Central memory CD8-positive, alpha-beta T cell (primary cell): ENCODE data around the gene RNU5D-1.
"Not testable (repeated sequence)": the region's sequence is repeated elsewhere in the genome, so short reads cannot be mapped to it uniquely, and the experiment has no call there.

Experiments
- ATAC-seq: fragments of 150-1000 bp; cut with Tn5 transposase; replicated peaks from 2 replicates; pipeline ENCODE4 v1.10.0; 2022; ENCODE audit warnings: mild to moderate bottlenecking, moderate FRiP score, moderate number of reproducible peaks; ENCODE audit not compliant: poor library complexity, severe bottlenecking; ENCODE audit errors: extremely low read depth
- DNase-seq, 2 donors: peaks; one replicate each; pipeline ENCODE4 v3.0.0; 2021; ENCODE audit warnings: low spot score in 2 of 2
- H3K27ac Mint-ChIP-seq: one replicate; pipeline ENCODE4 v1.8.0; 2022; ENCODE audit warnings: low read depth, mild to moderate bottlenecking, moderate library complexity, mixed read lengths
- H3K27me3 Mint-ChIP-seq: one replicate; pipeline ENCODE4 v1.8.0; 2022; ENCODE audit warnings: mixed read lengths
- H3K36me3 Mint-ChIP-seq: one replicate; pipeline ENCODE4 v1.8.0; 2022; ENCODE audit warnings: mild to moderate bottlenecking, moderate library complexity, mixed read lengths; ENCODE audit not compliant: insufficient read depth
- H3K4me1 Mint-ChIP-seq: one replicate; pipeline ENCODE4 v1.8.0; 2022; ENCODE audit warnings: mixed read lengths
- H3K4me3 Mint-ChIP-seq: one replicate; pipeline ENCODE4 v1.8.0; 2022; ENCODE audit warnings: mild to moderate bottlenecking, moderate library complexity, mixed read lengths
- H3K9me3 Mint-ChIP-seq: one replicate; pipeline ENCODE4 v1.8.0; 2022; ENCODE audit warnings: mixed read lengths

The RNU5D-1 gene

DNA sequence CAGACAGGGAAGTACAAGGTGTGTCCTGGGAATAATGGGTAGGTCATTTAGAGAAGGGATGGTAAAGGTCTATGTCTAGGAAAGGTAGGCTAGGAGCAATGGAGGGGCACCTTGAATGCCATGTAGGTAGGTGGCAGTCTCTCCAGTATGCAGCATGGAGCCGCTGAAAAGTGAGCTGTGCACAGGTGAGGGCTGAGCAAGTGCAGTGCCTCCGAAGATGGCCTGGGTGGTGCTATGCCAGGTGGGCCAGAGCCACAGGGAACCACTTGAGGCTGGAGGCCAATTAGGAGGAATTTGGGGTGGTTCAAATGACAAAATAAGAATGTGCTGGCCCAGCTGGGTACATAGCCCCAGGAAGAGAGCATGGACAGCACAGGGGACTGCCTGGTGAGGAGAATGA, 25.0 kb downstream of the RNU5D-1 start:
- no peaks in the 10 kb centered on the region for H3K9me3 Mint-ChIP-seq
- no peak for DNase-seq
- ATAC-seq, result no peak
- peaks cover 6% of the 10 kb centered on the region for H3K4me1 Mint-ChIP-seq
- no peaks in the 10 kb centered on the region for H3K36me3 Mint-ChIP-seq
- no peak overlapping the region for H3K27ac Mint-ChIP-seq
- peaks cover 10% of the 10 kb centered on the region for H3K27me3 Mint-ChIP-seq
- H3K4me3 Mint-ChIP-seq, result no peak overlapping the region

DNA sequence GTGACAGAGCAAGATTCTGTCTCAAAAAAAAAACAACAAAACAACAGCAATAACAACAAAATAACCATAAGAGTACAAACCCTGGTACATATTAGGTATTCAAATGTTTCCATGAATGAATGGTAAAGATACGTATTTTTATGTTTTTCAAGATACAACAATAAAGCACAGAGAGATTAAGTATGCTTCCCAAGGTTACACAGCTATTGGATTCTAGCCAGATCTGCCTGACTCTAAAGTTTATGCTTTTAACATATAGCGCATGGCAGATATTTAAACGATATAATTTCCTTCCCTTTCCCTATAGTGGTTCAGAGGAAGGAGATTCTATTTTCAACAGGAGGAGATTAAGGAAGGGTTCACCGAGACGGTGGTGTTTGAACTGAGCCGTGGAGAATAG, 25.5 kb downstream of the RNU5D-1 start:
- no peak for ATAC-seq
- no peak for DNase-seq
- Mint-ChIP-seq H3K9me3 (no peaks in the 10 kb centered on the region), H3K4me3 (no peak overlapping the region), H3K4me1 (peaks cover 6% of the 10 kb centered on the region), H3K27me3 (peaks cover 10% of the 10 kb centered on the region), H3K36me3 (no peaks in the 10 kb centered on the region), H3K27ac (no peak overlapping the region)

DNA sequence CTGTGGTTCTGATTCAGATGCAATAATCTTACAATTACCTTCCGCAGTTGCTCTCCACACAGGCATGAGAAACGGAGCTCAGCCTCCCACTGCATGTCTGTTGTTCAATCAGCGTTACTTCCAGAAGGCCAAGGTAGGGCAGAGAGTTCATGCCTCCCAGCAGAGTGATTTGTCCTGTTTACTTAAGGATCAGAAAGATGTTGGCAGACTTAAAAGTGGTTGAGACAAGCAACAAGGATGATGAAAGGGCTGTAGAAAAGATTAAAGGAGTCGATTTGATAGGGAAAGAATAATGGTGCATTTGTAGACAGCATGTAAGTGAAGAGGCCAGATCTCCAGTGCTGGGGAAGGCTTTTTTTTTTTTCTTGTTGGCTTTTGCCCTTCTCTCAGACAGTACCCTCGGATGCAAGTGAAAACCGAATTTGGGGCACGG, 29.8 kb downstream of the RNU5D-1 start:
- Mint-ChIP-seq H3K4me3 (no peak overlapping the region), H3K9me3 (no peaks in the 10 kb centered on the region), H3K36me3 (peaks cover 1% of the 10 kb centered on the region), H3K4me1 (peaks cover 6% of the 10 kb centered on the region), H3K27me3 (no peaks in the 10 kb centered on the region), H3K27ac (no peak overlapping the region)
- DNase-seq, result no peak
- ATAC-seq, result no peak

DNA sequence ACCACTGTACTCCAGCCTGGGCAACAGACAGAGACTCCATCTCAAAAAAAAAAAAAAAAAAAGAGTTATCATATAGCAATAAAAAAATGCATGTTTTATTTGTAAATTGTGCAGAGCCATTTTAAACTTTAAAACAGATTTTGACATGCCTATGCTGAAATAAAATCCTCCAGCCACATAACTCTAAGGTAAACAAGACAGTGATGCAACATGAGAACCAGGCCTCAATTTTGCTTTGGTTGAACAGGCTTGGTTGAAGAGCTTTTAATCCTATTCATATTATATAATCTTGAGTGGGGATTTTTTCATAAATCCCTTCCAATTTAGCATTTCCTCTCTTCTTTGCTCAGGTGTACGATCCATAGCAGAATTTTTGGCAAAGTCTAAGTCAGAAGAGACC, 30.4 kb downstream of the RNU5D-1 start:
- Mint-ChIP-seq H3K9me3 (no peaks in the 10 kb centered on the region), H3K4me3 (no peak overlapping the region), H3K27ac (no peak overlapping the region), H3K36me3 (peaks cover 1% of the 10 kb centered on the region), H3K27me3 (no peaks in the 10 kb centered on the region), H3K4me1 (peaks cover 6% of the 10 kb centered on the region)
- ATAC-seq (no peak), DNase-seq (no peak)

DNA sequence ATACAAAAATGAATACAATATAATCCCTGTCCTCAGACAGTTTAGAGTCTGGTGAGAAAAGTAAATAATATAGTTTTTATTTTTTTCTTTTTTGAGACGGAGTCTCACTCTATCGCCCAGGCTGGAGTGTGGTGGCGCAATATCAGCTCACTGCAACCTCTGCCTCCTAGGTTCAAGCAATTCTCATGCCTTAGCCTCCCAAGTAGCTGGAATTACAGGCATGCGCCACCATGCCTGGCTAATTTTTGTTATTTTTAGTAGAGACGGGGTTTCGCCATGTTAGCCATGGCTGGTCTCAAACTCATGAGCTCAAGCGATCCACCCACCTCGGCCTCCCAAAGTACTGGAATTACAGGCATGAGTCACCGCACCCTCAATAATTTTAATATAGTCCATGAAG, 31.6 kb downstream of the RNU5D-1 start:
- DNase-seq, H3K9me3 Mint-ChIP-seq, H3K4me3 Mint-ChIP-seq, ATAC-seq, H3K36me3 Mint-ChIP-seq, H3K4me1 Mint-ChIP-seq, H3K27me3 Mint-ChIP-seq, H3K27ac Mint-ChIP-seq: not testable (repeated sequence)

DNA sequence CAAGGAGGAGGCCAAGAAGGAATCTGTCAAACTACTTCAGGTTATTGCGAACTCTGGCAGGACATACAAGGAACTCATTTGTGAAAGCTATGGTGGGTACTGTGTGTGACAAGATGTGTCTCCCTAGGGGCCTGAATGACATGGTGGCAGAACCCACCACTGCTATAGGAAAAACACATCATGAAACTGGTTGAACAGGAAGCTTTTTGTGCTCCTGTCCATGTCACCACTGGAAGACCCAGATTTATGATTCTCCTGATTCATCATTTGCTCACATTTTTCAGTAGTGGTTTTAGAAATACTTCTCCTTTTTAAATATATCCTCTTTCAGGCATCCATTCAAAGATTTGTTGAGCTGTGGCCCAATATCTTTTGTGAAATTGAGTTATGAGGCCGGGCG, 32.8 kb downstream of the RNU5D-1 start:
- ATAC-seq (no peak), DNase-seq (no peak)
- no peak overlapping the region for H3K4me3 Mint-ChIP-seq
- no peaks in the 10 kb centered on the region for H3K27me3 Mint-ChIP-seq
- peaks cover 1% of the 10 kb centered on the region for H3K36me3 Mint-ChIP-seq
- H3K27ac Mint-ChIP-seq, result no peak overlapping the region
- H3K4me1 Mint-ChIP-seq, result peaks cover 6% of the 10 kb centered on the region
- H3K9me3 Mint-ChIP-seq, result no peaks in the 10 kb centered on the region

DNA sequence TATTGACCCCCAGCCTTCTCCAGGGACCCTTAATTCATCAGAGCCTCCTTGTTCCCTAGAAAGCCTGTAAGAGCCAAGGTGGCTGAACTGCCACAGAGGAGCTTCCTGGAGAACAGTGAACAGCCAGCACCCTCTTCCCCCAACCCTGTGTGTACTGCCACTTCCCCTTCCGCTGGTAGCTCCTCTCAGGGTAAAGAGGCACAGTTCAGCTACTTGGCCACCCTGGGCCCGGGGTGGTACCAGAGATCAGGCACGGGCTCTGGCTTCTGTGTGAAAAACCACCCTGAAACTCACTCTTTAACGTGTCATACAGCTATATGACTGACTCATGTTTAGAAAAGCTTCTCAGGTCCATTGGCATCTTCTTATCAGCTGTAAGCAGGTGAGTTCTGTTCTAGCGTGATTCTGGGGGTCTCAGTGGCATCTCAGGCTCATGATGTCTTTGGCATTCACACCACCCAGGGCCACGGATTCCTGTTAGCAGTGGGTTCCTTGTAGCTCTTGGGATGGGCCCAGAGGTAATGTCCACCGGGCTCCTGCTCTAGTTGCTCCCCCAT, 34.1 kb downstream of the RNU5D-1 start:
- peaks cover 3% of the 10 kb centered on the region for H3K36me3 Mint-ChIP-seq
- peaks cover 6% of the 10 kb centered on the region for H3K4me1 Mint-ChIP-seq
- no peaks in the 10 kb centered on the region for H3K9me3 Mint-ChIP-seq
- peak; percentile 94 for ATAC-seq
- peak overlapping the region; percentile 36 for H3K4me3 Mint-ChIP-seq
- peak overlapping the region; percentile 77 for H3K27ac Mint-ChIP-seq
- peaks cover under 1% of the 10 kb centered on the region for H3K27me3 Mint-ChIP-seq
- peak in 1 of 2 donors; percentile 18 for DNase-seq

DNA sequence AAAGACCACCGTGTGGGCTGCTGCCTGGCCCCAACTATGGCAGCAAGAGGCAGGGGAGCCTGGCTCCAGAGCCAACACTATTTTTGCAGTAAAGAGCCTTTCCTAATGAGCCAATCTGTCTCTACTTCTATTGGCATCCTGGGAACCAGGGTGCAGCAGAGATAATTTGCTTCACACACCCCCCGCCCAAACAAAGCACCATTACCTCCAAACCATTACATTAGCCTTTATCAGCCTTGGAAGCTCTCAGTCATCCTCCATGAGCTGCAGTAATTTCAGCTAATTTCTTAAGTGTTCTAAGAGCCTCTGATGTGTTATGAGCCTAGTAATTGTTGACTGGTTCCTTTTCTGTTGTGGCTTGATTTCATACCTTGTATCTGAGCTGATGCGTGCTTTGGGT, 34.9 kb downstream of the RNU5D-1 start:
- Mint-ChIP-seq H3K36me3 (peaks cover 3% of the 10 kb centered on the region), H3K9me3 (no peaks in the 10 kb centered on the region), H3K4me1 (peaks cover 6% of the 10 kb centered on the region), H3K27me3 (peaks cover 8% of the 10 kb centered on the region), H3K4me3 (no peak overlapping the region), H3K27ac (peak overlapping the region; percentile 26)
- ATAC-seq, result no peak
- DNase-seq, result no peak

DNA sequence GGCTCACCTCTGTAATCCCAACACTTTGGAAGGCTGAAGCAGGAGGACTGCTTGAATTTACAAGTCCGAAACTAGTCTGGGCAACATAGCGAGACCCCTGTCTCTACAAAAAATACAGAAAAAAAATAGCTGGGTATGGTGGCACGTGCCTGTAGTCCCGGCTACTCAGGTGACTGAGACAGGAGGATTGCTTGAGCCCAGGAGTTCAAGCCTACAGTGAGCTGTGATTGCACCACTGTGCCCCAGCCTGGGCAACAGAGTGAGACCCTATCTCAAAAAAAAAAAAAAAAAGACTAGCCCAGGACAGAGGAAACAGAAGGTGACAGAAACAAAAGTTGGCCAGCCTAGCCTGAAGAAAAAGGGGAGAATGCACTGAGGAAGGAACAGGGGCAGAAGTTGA, 35.3 kb downstream of the RNU5D-1 start:
- H3K9me3 Mint-ChIP-seq, result no peaks in the 10 kb centered on the region
- peak overlapping the region; percentile 26 for H3K27ac Mint-ChIP-seq
- H3K27me3 Mint-ChIP-seq, result peaks cover 11% of the 10 kb centered on the region
- DNase-seq, result no peak
- peaks cover 6% of the 10 kb centered on the region for H3K4me1 Mint-ChIP-seq
- peaks cover 3% of the 10 kb centered on the region for H3K36me3 Mint-ChIP-seq
- ATAC-seq, result no peak
- no peak overlapping the region for H3K4me3 Mint-ChIP-seq

DNA sequence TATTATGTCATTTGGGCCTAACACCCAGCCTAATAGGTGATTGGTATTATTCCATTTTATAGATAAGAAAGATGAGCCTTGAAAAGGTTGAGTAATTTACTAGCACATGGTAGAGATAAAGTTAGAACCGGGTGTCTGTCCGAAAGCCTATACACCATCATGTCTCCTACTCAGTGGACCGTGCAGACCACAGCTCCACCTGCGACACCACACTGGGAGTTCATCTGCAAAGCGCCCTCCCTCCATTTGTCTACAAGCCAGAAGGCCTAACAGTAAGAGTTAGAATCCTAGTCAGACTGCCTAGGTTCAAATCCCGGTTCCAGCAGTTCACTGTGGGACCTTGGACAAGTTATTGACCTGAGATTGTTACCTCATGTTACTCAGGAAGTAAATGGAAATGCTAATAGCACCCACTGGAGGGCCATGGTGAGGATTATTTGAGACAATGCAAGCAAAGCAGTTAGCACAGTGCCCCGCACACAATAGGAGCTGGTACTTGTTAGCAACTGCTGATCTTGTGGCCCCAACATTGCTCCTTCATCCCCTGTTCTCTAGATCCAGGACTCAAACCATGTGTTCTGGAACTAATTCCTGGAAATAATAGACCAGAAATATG, 36.0 kb downstream of the RNU5D-1 start:
- Mint-ChIP-seq H3K4me1 (peaks cover 6% of the 10 kb centered on the region), H3K4me3 (no peak overlapping the region), H3K27me3 (peaks cover 11% of the 10 kb centered on the region), H3K27ac (no peak overlapping the region), H3K36me3 (peaks cover 3% of the 10 kb centered on the region), H3K9me3 (no peaks in the 10 kb centered on the region)
- ATAC-seq (no peak), DNase-seq (no peak)

DNA sequence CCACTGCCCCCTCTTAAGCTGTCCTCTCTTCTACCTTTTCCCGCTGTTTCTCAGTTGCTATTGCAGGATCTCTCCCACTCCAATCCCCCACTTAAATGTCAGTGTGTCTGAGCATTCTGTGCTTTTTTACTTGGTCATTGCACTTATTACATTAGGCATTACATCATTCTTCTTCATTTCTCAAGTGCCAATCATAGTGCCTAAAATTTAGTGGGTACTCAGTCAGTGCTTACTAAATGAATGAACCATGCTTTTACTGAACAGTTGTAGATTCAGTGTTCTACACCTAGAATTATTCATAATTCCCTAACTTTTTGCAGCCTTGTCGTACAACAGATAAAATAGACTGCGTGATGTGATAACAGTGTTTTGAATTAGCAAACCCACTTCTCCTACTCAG, 37.1 kb downstream of the RNU5D-1 start:
- Mint-ChIP-seq H3K27me3 (peaks cover 11% of the 10 kb centered on the region), H3K4me3 (no peak overlapping the region), H3K9me3 (no peaks in the 10 kb centered on the region), H3K27ac (no peak overlapping the region), H3K36me3 (peaks cover 3% of the 10 kb centered on the region), H3K4me1 (peaks cover 6% of the 10 kb centered on the region)
- DNase-seq, result no peak
- no peak for ATAC-seq

DNA sequence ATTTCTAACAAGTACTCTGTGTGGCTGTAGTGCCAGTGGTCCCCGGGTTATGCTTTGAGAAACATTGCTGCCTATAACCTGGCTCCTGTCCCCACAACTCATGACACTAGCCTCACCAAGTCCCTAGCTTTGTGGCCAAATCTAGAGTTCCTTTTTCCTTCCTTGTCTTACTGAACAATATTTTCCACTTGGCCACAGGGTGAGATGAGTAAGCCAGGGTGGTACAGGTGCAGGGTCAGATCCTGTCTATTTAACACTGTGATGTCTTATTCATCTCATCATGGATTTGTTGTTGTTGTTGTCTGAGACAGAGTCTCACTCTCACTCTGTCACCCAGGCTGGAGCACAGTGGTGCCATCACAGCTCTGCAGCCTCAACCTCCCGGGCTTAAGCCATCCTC, 37.8 kb downstream of the RNU5D-1 start:
- H3K4me1 Mint-ChIP-seq, result peaks cover 6% of the 10 kb centered on the region
- no peak overlapping the region for H3K27ac Mint-ChIP-seq

DNA sequence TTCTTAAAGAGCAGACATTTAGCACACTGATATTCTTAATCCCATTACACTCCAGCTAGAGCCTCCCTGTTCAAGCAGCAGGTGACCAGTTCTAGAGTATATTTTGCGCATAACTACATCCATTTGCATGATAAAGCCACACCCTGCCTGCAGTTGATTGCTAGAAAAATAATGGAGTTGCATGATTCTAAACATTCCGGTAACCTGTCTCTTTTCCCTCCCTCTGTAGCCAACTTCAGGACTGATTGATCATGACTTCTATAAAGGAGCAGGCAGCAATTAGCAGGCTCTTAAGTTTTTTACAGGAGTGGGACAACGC, 41.6 kb downstream of the RNU5D-1 start:
- H3K4me3 Mint-ChIP-seq, result no peak overlapping the region
- ATAC-seq (no peak), DNase-seq (no peak)
- peaks cover 4% of the 10 kb centered on the region for H3K36me3 Mint-ChIP-seq
- peaks cover 11% of the 10 kb centered on the region for H3K27me3 Mint-ChIP-seq
- H3K4me1 Mint-ChIP-seq, result no peaks in the 10 kb centered on the region
- H3K27ac Mint-ChIP-seq, result no peak overlapping the region
- H3K9me3 Mint-ChIP-seq, result no peaks in the 10 kb centered on the region

More for the DNA sequence above, 37.8 kb downstream of the RNU5D-1 start:
- Mint-ChIP-seq H3K9me3 (no peaks in the 10 kb centered on the region), H3K27me3 (peaks cover 11% of the 10 kb centered on the region), H3K4me3 (no peak overlapping the region), H3K36me3 (peaks cover 2% of the 10 kb centered on the region)
- no peak for DNase-seq
- no peak for ATAC-seq
